ENCODE results near the gene S100A7.
"Not testable (repeated sequence)": the region's sequence is repeated elsewhere in the genome, so short reads cannot be mapped to it uniquely, and the experiment has no call there.

S100A7 gene

DNA sequence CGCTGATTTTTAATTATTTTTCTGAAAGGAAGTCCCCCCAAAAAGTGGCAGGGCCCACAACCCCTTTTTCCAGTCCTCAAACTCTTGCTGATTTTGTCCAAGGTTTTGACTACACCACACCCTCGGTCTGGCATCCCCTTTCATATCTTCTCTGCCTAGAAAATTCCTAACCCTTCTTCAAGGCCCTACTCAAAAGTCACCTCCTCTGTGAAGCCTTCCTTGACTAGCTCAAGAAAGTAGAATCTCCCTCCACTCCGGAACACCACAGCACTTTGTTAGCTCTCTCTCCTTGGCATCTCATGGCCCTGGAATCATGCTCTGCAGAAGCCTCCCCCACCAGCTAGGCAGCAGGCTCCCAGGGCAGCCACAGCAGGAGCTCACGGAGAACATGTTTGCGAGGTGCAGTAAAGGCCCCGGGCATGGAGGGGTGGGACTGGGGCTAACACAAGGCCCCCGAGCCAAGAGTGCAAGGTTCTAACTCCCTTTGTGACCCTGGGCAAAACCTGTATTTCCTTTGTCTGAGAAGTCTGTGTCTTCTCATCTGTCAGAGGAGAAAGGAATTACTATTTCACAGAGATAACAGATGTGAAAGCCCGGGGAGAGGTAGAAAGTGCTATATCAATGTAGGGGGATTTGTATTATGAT lies 17.7 kb upstream of the S100A7 start:
- no peak overlapping the region for H3K4me3 ChIP-seq (ENCODE audit: low read depth in 1 of 5, low read length in 5 of 5)
- peaks cover 0 to 6% (median 3%) of the 10 kb centered on the region in 5 donors for H3K27me3 ChIP-seq (ENCODE audit: control insufficient read depth in 5 of 5, insufficient read depth in 4 of 5, low read length in 5 of 5)
- no peaks in the 10 kb centered on the region for H3K36me3 ChIP-seq (ENCODE audit: control insufficient read depth in 5 of 5, insufficient read depth in 5 of 5, low read length in 5 of 5)
- H3K27ac ChIP-seq (ENCODE audit: low read depth, low read length), result no peak overlapping the region
- no peak overlapping the region for H3K9ac ChIP-seq (ENCODE audit: low read length in 5 of 5)
- H3K4me1 ChIP-seq (ENCODE audit: control insufficient read depth in 5 of 5, insufficient read depth in 5 of 5, low read length in 5 of 5), result peaks cover 0 to 6% (median 0%) of the 10 kb centered on the region in 5 donors
- H3K9me3 ChIP-seq (ENCODE audit: control insufficient read depth in 5 of 5, low read length in 5 of 5), result peaks cover 0 to 2% (median under 1%) of the 10 kb centered on the region in 5 donors

DNA sequence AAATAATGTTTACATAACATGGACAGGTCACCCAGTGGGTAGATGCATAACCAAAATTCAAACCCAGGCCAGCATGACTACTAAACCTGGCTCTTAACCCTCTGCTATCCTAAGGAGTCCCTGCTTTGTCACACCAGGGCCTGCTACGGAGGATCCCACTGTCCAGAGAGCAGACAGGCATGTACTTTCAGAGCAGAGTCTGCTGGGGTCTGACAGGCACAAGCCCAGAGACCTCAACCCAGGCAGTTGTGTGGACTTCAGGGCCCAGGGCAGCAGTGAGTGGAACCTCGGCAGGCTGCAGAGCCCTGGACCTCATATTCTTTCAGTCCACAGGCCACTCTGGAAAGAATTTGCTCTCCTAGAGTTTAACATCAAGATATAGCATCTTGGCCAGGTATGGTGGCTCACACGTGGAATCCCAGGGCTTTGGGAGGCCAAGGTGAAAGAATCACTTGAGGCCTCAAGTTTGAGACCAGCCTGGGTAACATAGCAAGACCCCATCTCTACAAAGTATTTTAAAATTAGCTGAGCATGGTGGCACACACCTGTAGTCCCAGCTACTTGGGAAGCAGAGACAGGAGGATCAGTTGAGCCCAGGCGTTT lies 16.1 kb upstream of the S100A7 start:
- H3K4me3 ChIP-seq (ENCODE audit: low read depth in 1 of 5, low read length in 5 of 5), result no peak overlapping the region
- peaks cover 0 to 11% (median 6%) of the 10 kb centered on the region in 5 donors for H3K9me3 ChIP-seq (ENCODE audit: control insufficient read depth in 5 of 5, low read length in 5 of 5)
- H3K27ac ChIP-seq (ENCODE audit: low read depth, low read length), result no peak overlapping the region
- H3K4me1 ChIP-seq (ENCODE audit: control insufficient read depth in 5 of 5, insufficient read depth in 5 of 5, low read length in 5 of 5), result peaks cover 0 to 6% (median 0%) of the 10 kb centered on the region in 5 donors
- peaks cover 0 to 6% (median 0%) of the 10 kb centered on the region in 5 donors for H3K27me3 ChIP-seq (ENCODE audit: control insufficient read depth in 5 of 5, insufficient read depth in 4 of 5, low read length in 5 of 5)
- H3K9ac ChIP-seq (ENCODE audit: low read length in 5 of 5), result no peak overlapping the region
- H3K36me3 ChIP-seq (ENCODE audit: control insufficient read depth in 5 of 5, insufficient read depth in 5 of 5, low read length in 5 of 5), result no peaks in the 10 kb centered on the region

DNA sequence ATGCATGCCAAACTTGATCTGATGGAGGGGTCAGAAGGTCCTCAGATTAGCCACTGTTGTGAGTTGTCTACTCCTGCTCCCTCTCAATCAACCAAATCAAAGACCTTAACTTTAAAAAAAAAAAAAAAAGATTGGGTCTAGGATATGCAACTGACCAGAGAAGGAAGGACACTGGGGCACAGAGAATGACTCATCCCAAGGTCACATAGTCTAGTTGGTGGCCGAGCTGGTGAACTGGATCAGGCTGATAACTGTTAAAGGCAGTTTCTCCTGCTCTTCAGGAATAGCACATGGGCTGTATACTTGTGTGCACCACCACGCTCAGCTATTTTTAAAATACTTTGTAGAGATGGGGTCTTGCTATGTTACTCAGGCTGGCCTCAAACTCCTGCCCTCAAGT lies 14.8 kb upstream of the S100A7 start:
- H3K4me3 ChIP-seq (ENCODE audit: low read depth in 1 of 5, low read length in 5 of 5), result no peak overlapping the region
- H3K4me1 ChIP-seq (ENCODE audit: control insufficient read depth in 5 of 5, insufficient read depth in 5 of 5, low read length in 5 of 5), result no peaks in the 10 kb centered on the region
- H3K9ac ChIP-seq (ENCODE audit: low read length in 5 of 5), result no peak overlapping the region
- H3K36me3 ChIP-seq (ENCODE audit: control insufficient read depth in 5 of 5, insufficient read depth in 5 of 5, low read length in 5 of 5), result no peaks in the 10 kb centered on the region
- peaks cover 2 to 12% (median 12%) of the 10 kb centered on the region in 5 donors for H3K9me3 ChIP-seq (ENCODE audit: control insufficient read depth in 5 of 5, low read length in 5 of 5)
- H3K27me3 ChIP-seq (ENCODE audit: control insufficient read depth in 5 of 5, insufficient read depth in 4 of 5, low read length in 5 of 5), result peaks cover 0 to 6% (median 0%) of the 10 kb centered on the region in 5 donors
- no peak overlapping the region for H3K27ac ChIP-seq (ENCODE audit: low read depth, low read length)

DNA sequence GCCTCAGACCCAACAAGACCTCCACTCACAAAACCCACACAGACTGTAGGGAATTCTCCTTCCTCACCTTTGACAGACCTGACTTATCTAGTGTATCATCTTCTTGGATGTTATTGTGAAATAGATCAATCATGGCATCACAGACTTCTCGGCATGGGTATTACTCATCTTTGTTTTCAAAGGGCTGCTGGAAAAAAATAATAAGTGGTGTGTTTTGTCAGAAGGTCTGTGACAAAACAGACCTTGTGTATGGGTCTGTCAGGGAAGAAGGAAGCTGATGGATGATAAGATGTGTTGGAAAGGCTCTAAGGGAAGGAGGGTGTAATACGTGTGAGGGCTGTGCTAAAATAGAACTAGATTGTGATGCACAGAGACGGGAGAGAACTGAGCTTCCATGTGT lies 13.9 kb upstream of the S100A7 start:
- Histone ChIP-seq H3K4me3 (ENCODE audit: low read depth in 1 of 5, low read length in 5 of 5) (no peak overlapping the region), H3K27me3 (ENCODE audit: control insufficient read depth in 5 of 5, insufficient read depth in 4 of 5, low read length in 5 of 5) (peaks cover 0 to 6% (median 0%) of the 10 kb centered on the region in 5 donors), H3K27ac (ENCODE audit: low read depth, low read length) (no peak overlapping the region), H3K9ac (ENCODE audit: low read length in 5 of 5) (no peak overlapping the region), H3K9me3 (ENCODE audit: control insufficient read depth in 5 of 5, low read length in 5 of 5) (peaks cover 2 to 12% (median 12%) of the 10 kb centered on the region in 5 donors), H3K4me1 (ENCODE audit: control insufficient read depth in 5 of 5, insufficient read depth in 5 of 5, low read length in 5 of 5) (no peaks in the 10 kb centered on the region), H3K36me3 (ENCODE audit: control insufficient read depth in 5 of 5, insufficient read depth in 5 of 5, low read length in 5 of 5) (no peaks in the 10 kb centered on the region)

DNA sequence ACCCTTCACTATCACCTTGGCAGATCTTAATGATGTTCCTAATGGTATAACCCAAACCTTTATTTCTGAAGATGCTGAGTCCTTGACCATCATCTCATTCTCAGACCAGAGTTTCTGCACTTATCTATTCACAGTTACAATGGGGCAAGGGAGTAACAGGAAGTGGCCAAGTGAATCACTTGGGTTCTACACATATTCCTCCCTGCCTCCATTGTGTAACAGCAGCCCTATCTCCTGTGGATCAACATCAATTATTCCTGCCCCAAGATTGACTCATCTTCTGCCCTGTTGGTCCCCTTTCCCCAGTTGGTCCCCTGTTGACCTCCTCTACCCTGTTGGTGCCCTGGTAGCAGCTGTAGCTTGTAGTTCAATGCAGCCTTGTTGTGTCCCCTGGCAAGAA lies 10.3 kb upstream of the S100A7 start:
- Histone ChIP-seq H3K36me3 (ENCODE audit: control insufficient read depth in 5 of 5, insufficient read depth in 5 of 5, low read length in 5 of 5) (no peaks in the 10 kb centered on the region), H3K9me3 (ENCODE audit: control insufficient read depth in 5 of 5, low read length in 5 of 5) (peaks cover 2 to 12% (median 12%) of the 10 kb centered on the region in 5 donors), H3K4me3 (ENCODE audit: low read depth in 1 of 5, low read length in 5 of 5) (no peak overlapping the region), H3K9ac (ENCODE audit: low read length in 5 of 5) (no peak overlapping the region), H3K4me1 (ENCODE audit: control insufficient read depth in 5 of 5, insufficient read depth in 5 of 5, low read length in 5 of 5) (peaks cover 0 to 11% (median 7%) of the 10 kb centered on the region in 5 donors), H3K27ac (ENCODE audit: low read depth, low read length) (no peak overlapping the region), H3K27me3 (ENCODE audit: control insufficient read depth in 5 of 5, insufficient read depth in 4 of 5, low read length in 5 of 5) (no peaks in the 10 kb centered on the region)

DNA sequence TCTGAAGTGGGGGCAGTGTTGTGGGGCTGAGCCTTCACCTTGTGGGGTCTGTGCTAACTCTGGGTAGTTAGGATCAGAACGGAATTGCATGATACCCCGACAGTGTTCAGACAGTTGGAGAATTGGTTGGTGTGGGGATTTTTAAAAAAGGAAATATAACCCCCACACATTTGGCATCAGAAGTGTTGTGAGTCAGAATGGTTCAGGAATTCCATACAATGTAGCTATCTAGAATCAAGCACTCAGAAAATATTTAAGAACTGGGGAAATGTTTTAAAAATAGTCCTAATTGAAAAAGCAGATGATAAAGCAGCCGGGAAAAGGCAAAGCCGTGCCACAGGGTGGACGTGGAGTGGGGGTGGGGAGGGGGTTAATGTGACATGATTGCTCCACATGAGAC lies 6.5 kb upstream of the S100A7 start:
- H3K36me3 ChIP-seq (ENCODE audit: control insufficient read depth in 5 of 5, insufficient read depth in 5 of 5, low read length in 5 of 5), result no peaks in the 10 kb centered on the region
- H3K27ac ChIP-seq (ENCODE audit: low read depth, low read length), result no peak overlapping the region

DNA sequence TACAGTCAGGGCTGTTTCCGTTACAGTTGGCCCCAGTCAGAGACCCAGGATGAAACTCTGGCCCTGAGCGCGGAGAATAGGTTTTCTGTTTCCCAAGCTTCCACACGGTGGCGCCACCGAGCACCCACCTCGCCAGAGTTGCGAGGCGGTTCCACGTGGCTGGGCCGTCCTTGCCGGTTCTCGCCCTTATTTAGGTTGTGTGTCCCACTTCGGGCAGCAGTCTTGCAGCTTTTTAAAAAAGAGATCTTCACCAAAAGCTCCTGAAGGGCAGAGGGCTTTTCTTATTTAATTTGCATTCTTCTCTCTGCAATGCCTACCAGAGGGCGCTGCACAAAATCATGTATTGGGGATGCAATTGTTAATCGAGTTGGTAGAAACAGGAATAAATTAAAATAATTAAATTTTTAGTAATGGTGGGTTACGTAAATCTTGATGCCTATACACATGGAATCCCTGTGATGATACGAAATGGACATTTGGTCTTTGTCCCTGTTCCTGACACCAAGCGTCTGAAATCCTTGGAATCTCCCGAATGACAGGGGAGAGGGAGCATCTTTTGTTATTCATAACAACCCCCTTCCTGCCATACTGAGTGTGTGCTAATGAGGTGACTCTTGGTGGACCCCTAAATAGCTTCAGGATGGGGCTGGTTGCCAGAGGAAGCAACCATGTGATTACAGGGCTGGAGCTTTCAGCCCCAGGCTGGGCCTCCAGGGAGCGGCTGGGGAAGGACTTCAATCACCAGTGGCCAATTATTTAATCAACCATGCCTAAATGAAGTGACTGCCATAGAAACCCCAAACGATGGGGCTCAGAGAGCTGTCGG lies 5.6 kb upstream of the S100A7 start:
- H3K4me1 ChIP-seq (ENCODE audit: control insufficient read depth in 5 of 5, insufficient read depth in 5 of 5, low read length in 5 of 5), result peaks cover 0 to 12% (median 7%) of the 10 kb centered on the region in 5 donors
- no peak overlapping the region for H3K9ac ChIP-seq (ENCODE audit: low read length in 5 of 5)
- H3K36me3 ChIP-seq (ENCODE audit: control insufficient read depth in 5 of 5, insufficient read depth in 5 of 5, low read length in 5 of 5), result no peaks in the 10 kb centered on the region
- peaks cover 0 to 3% (median 0%) of the 10 kb centered on the region in 5 donors for H3K9me3 ChIP-seq (ENCODE audit: control insufficient read depth in 5 of 5, low read length in 5 of 5)
- no peaks in the 10 kb centered on the region for H3K27me3 ChIP-seq (ENCODE audit: control insufficient read depth in 5 of 5, insufficient read depth in 4 of 5, low read length in 5 of 5)
- no peak overlapping the region for H3K4me3 ChIP-seq (ENCODE audit: low read depth in 1 of 5, low read length in 5 of 5)
- no peak overlapping the region for H3K27ac ChIP-seq (ENCODE audit: low read depth, low read length)

More for the DNA sequence above, 6.5 kb upstream of the S100A7 start:
- Histone ChIP-seq H3K4me3 (ENCODE audit: low read depth in 1 of 5, low read length in 5 of 5) (no peak overlapping the region), H3K9me3 (ENCODE audit: control insufficient read depth in 5 of 5, low read length in 5 of 5) (peaks cover 0 to 7% (median 5%) of the 10 kb centered on the region in 5 donors), H3K4me1 (ENCODE audit: control insufficient read depth in 5 of 5, insufficient read depth in 5 of 5, low read length in 5 of 5) (peaks cover 0 to 12% (median 7%) of the 10 kb centered on the region in 5 donors), H3K27me3 (ENCODE audit: control insufficient read depth in 5 of 5, insufficient read depth in 4 of 5, low read length in 5 of 5) (no peaks in the 10 kb centered on the region), H3K9ac (ENCODE audit: low read length in 5 of 5) (no peak overlapping the region)

DNA sequence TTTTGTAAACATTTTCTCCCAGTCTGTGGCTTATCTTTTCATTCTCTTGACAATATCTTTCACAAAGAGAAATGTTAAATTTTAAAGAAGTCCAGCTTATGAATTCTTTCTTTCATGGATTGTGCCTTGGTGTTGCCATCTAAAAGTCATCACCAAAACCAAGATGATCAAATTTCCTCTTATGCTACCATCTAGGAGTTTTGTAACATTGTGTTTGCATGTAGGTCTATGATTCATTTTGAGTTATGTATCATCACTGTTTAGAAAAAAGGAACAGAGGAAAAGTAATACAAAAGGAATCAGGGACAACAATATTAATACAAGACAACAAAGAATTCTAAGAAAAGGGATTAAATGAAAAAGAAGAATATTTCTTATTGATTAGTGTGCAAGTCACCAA lies 2.3 kb upstream of the S100A7 start:
- H3K4me3 ChIP-seq (ENCODE audit: low read depth in 1 of 5, low read length in 5 of 5); H3K9me3 ChIP-seq (ENCODE audit: control insufficient read depth in 5 of 5, low read length in 5 of 5); H3K9ac ChIP-seq (ENCODE audit: low read length in 5 of 5); H3K27ac ChIP-seq (ENCODE audit: low read depth, low read length); H3K36me3 ChIP-seq (ENCODE audit: control insufficient read depth in 5 of 5, insufficient read depth in 5 of 5, low read length in 5 of 5); H3K27me3 ChIP-seq (ENCODE audit: control insufficient read depth in 5 of 5, insufficient read depth in 4 of 5, low read length in 5 of 5): not testable (repeated sequence)
- peaks cover 0 to 12% (median 7%) of the 10 kb centered on the region in 5 donors for H3K4me1 ChIP-seq (ENCODE audit: control insufficient read depth in 5 of 5, insufficient read depth in 5 of 5, low read length in 5 of 5)

DNA sequence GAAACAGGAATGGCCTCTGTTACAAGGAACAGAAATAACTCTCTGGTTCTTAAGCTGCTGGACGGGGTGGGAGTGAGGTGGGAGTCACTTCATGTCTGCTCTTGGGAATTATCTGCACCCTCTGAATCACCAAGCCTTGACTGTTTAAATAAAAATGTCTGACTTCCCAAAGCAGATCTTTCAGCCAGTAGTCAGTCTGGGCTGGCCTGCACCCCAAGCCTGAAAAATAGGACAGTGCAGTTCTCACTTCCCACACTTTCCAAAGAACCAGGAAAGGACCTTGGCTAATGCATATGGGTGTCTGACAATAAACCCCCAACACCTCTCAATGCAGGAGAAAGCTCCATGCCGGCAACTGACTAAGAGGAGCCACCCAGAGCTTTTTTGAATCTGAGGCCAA lies 796 bp downstream of the S100A7 start:
- Histone ChIP-seq H3K4me1 (ENCODE audit: control insufficient read depth in 5 of 5, insufficient read depth in 5 of 5, low read length in 5 of 5) (no peaks in the 10 kb centered on the region), H3K4me3 (ENCODE audit: low read depth in 1 of 5, low read length in 5 of 5) (no peak overlapping the region), H3K27ac (ENCODE audit: low read depth, low read length) (no peak overlapping the region), H3K9ac (ENCODE audit: low read length in 5 of 5) (no peak overlapping the region), H3K9me3 (ENCODE audit: control insufficient read depth in 5 of 5, low read length in 5 of 5) (no peaks in the 10 kb centered on the region), H3K36me3 (ENCODE audit: control insufficient read depth in 5 of 5, insufficient read depth in 5 of 5, low read length in 5 of 5) (no peaks in the 10 kb centered on the region), H3K27me3 (ENCODE audit: control insufficient read depth in 5 of 5, insufficient read depth in 4 of 5, low read length in 5 of 5) (peaks cover 0 to 6% (median 2%) of the 10 kb centered on the region in 5 donors)

DNA sequence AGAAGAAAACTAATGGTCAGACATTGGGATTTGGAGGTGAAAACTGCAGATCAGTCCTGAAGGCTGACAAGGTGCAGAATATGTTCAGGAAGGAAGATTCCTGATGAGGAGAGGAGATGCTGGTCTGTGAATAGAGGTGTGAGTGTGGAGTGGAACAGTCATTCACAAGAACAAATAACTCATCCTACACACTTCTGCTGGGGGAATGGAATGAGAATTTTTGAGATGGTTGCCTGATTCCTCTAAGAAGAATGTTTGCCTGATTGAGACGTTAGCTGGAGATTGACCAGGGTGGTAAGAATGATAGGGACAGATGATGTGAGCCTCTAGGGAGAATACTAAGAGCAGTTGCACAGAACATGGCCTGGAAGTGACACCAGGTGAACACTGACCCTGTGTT lies 4.1 kb downstream of the S100A7 start:
- Histone ChIP-seq H3K4me3 (ENCODE audit: low read depth in 1 of 5, low read length in 5 of 5) (no peak overlapping the region), H3K27ac (ENCODE audit: low read depth, low read length) (no peak overlapping the region)

More for the DNA sequence above, 4.1 kb downstream of the S100A7 start:
- Histone ChIP-seq H3K4me1 (ENCODE audit: control insufficient read depth in 5 of 5, insufficient read depth in 5 of 5, low read length in 5 of 5) (no peaks in the 10 kb centered on the region), H3K9ac (ENCODE audit: low read length in 5 of 5) (no peak overlapping the region), H3K9me3 (ENCODE audit: control insufficient read depth in 5 of 5, low read length in 5 of 5) (no peaks in the 10 kb centered on the region), H3K36me3 (ENCODE audit: control insufficient read depth in 5 of 5, insufficient read depth in 5 of 5, low read length in 5 of 5) (no peaks in the 10 kb centered on the region), H3K27me3 (ENCODE audit: control insufficient read depth in 5 of 5, insufficient read depth in 4 of 5, low read length in 5 of 5) (peaks cover 0 to 6% (median 2%) of the 10 kb centered on the region in 5 donors)
